Lung (tissue), 12 donors: ENCODE results near the gene AQP1. TPM values are rescaled to one million over a fixed set of nuclear protein-coding genes. Genes with fewer than 3 reads are reported as not detected.
A peak's percentile ranks its signal among the peaks of the same experiment; 100 is the strongest.

Source experiments
- ATAC-seq: fragments of 200-7000 bp; cut with Tn5 transposase; one replicate; pipeline ENCODE4 v1.9.1; 2020; ENCODE audit warnings: moderate number of reproducible peaks; ENCODE audit not compliant: insufficient read depth, low FRiP score
- DNase-seq, 3 donors: peaks; one replicate each; pipeline ENCODE4 v3.0.0-alpha.2; 2013 to 2017
- H3K27ac ChIP-seq, 2 donors: one replicate each; pipeline ENCODE4 v1.5.1; 2013; ENCODE audit warnings: mild to moderate bottlenecking in 2 of 2, moderate library complexity in 2 of 2, control low read depth in 1 of 2, inconsistent platforms in 1 of 2, low read depth in 1 of 2, low read length in 1 of 2
- H3K27me3 ChIP-seq, 3 donors: one replicate each; pipeline ENCODE4 v1.5.1; 2013; ENCODE audit warnings: low read length in 2 of 3; ENCODE audit not compliant: control insufficient read depth in 3 of 3, insufficient read depth in 3 of 3
- H3K36me3 ChIP-seq, 4 donors: one replicate each; pipeline ENCODE4 v1.5.1; 2013; ENCODE audit warnings: low read length in 4 of 4, mild to moderate bottlenecking in 1 of 4, moderate library complexity in 1 of 4; ENCODE audit not compliant: control insufficient read depth in 4 of 4, insufficient read depth in 4 of 4
- H3K4me1 ChIP-seq, 5 donors: one replicate each; pipeline ENCODE4 v1.5.1; 2013; ENCODE audit warnings: low read length in 5 of 5, mild to moderate bottlenecking in 2 of 5, moderate library complexity in 1 of 5; ENCODE audit not compliant: control insufficient read depth in 5 of 5, insufficient read depth in 5 of 5
- H3K4me3 ChIP-seq: one replicate; pipeline ENCODE4 v1.5.1; 2013; ENCODE audit warnings: mild to moderate bottlenecking, control low read depth, moderate library complexity
- H3K9ac ChIP-seq, 2 donors: one replicate each; pipeline ENCODE4 v1.5.1; 2013; ENCODE audit warnings: low read length in 2 of 2, control low read depth in 1 of 2; ENCODE audit not compliant: insufficient read depth in 1 of 2
- H3K9me3 ChIP-seq, 4 donors: one replicate each; pipeline ENCODE4 v1.5.1; 2013; ENCODE audit warnings: low read length in 3 of 4, mild to moderate bottlenecking in 1 of 4, moderate library complexity in 1 of 4; ENCODE audit not compliant: control insufficient read depth in 4 of 4, insufficient read depth in 3 of 4
- WGBS, 2 donors: extraction: QIAGEN DNeasy Blood & Tissue Kit; methylation state at CpG; one replicate each; pipeline ENCODE4 v1.1.7; 2013; 5-methylcytosine and 5-hydroxymethylcytosine counted together
- polyA plus RNA-seq, 2 donors: library from polyadenylated mRNA; stranded (reverse); fragments of 200-250 nt; gene quantifications; one replicate each; pipeline ENCODE4 v1.2.1, GENCODE V29; 2013
- total RNA-seq, 2 donors: library from RNA; depleted of rRNA in 1 of 2; stranded (reverse); fragments of >200 nt in 1 of 2; gene quantifications; one replicate each; pipeline ENCODE4 v1.2.1, GENCODE V29; 2014 to 2021
- TF ChIP-seq, protein P1 (sequence below): IDR thresholded peaks from 2 replicates; pipeline ENCODE4 v1.5.1; 2012; ENCODE audit warnings: mild to moderate bottlenecking; ENCODE audit errors: control extremely low read depth, extremely low read depth
- donor health status: control.
- donor health status: control.
- donor health status: Bipolar disorder and iron deficiency.
- donor health status: healthy.
- donor health status: DM: yes; HTN: yes; CAD: no.

The AQP1 gene
- total and polyA plus RNA-seq, 4 donors, result 267 to 655 (median 428) TPM

DNA sequence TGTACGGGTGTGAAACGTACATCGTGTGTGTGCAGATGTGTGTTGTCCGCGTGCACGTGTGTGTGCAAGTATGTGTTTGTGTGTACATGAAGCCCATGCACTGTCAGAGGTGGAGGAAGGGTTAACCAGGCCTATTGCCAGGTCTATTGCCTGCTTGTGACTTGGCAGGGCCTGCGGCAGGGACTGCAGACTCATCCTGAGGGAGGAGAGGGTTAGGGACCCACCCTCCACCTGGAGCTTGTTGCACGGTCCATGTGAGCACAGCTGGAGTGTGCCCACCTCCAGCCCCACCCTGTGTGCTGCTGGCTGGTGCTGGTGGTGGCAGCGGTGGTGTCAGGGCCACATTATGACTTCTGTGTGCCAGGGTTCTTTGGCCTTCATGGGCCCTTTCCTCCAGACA is 7.1 kb upstream of the AQP1 start:
- Histone ChIP-seq H3K36me3 (no peaks in the 10 kb centered on the region), H3K4me1 (peaks cover 0 to 41% (median 17%) of the 10 kb centered on the region in 5 donors), H3K9ac (no peak overlapping the region), H3K9me3 (no peaks in the 10 kb centered on the region), H3K4me3 (no peak overlapping the region), H3K27ac (peak overlapping the region in 1 of 2 donors; percentile 21), H3K27me3 (no peaks in the 10 kb centered on the region)
- DNase-seq, result no peak
- WGBS, 2 donors, result 82 to 90% methylated on average over 9 of the region's 9 CpGs
- TF ChIP-seq, protein P1, sequence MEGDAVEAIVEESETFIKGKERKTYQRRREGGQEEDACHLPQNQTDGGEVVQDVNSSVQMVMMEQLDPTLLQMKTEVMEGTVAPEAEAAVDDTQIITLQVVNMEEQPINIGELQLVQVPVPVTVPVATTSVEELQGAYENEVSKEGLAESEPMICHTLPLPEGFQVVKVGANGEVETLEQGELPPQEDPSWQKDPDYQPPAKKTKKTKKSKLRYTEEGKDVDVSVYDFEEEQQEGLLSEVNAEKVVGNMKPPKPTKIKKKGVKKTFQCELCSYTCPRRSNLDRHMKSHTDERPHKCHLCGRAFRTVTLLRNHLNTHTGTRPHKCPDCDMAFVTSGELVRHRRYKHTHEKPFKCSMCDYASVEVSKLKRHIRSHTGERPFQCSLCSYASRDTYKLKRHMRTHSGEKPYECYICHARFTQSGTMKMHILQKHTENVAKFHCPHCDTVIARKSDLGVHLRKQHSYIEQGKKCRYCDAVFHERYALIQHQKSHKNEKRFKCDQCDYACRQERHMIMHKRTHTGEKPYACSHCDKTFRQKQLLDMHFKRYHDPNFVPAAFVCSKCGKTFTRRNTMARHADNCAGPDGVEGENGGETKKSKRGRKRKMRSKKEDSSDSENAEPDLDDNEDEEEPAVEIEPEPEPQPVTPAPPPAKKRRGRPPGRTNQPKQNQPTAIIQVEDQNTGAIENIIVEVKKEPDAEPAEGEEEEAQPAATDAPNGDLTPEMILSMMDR, result no peak
- ATAC-seq, result no peak

DNA sequence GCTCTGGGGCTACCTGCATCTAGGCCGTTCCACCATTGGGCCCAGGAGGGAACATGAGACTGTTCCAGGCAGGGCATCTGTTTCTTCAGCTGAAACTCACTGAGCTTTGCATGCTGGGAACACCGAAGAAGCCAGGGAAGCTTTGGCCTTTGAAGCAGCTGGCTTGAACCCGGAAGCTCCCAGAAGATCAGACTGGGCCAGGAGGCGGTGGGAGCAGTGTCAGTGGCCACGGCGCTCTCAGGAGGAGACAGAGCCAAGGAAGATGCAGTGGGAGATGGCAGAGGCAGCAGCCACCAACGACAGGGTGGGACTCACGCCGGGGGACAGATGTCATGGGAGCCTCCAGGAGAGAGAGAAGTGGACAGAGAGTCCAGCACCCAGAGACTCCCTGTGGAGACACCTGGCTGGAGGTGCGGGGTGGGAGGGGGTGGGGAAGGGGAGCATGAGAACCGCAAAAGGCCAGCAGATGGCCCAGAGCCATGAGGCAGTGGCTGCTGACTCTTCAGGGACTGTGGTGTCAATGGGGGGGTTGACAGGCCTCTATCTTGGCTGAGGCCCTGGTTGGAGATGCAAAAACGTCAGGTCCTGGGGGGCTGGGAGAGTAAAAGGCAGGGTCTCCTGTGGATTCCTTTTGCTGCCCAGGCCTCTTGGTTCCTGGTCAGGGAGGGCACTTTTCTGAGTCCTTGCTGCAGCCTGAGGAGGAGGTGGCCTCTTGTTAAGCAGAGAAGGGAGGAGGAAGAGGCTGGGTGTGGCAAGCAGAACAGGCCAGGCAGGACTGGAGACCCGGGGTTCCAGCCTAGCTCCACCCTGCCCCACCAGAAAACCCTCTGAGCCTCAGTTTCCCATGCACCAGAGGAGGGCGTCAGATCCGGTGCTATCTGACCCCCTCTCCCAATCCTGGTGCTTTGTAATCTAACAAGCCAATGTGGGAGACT is 6.3 kb upstream of the AQP1 start:
- Histone ChIP-seq H3K9me3 (no peaks in the 10 kb centered on the region), H3K4me1 (peaks cover 0 to 43% (median 21%) of the 10 kb centered on the region in 5 donors), H3K27ac (peak overlapping the region in 1 of 2 donors; percentile 73), H3K4me3 (no peak overlapping the region), H3K9ac (no peak overlapping the region), H3K36me3 (no peaks in the 10 kb centered on the region), H3K27me3 (no peaks in the 10 kb centered on the region)
- TF ChIP-seq, protein P1, result no peak
- ATAC-seq, result peak; percentile 16
- 79 to 90% methylated on average over 15 of the region's 15 CpGs for WGBS, 2 donors
- no peak for DNase-seq

DNA sequence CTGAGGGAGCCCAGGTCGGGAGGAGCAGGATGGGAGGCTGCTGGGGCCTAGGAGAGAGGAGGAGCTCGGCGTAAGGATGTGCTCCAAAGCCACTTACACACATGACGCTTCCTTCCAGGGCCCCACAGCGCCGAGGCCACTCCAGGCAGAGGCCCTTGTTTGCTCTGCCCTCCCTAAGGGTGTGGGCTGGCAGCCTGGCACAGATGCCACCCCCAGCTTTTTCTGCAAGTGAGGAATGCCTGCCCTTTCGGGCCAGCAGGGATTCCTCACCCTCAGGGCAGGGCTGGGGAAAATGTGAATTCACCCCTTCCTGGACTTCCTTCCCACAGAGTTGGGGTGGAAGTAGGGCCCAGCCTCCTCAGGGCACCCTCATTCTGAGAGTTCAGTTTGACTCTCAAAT is 5.6 kb upstream of the AQP1 start:
- DNase-seq (no peak), ATAC-seq (peak; percentile 67)
- peak overlapping the region in 1 of 2 donors; percentile 73 for H3K27ac ChIP-seq

More for the DNA sequence above, 5.6 kb upstream of the AQP1 start:
- H3K9me3 ChIP-seq, result no peaks in the 10 kb centered on the region
- H3K27me3 ChIP-seq, result no peaks in the 10 kb centered on the region
- H3K36me3 ChIP-seq, result no peaks in the 10 kb centered on the region
- no peak overlapping the region for H3K9ac ChIP-seq
- no peak overlapping the region for H3K4me3 ChIP-seq
- 51 to 71% methylated on average over 7 of the region's 7 CpGs for WGBS, 2 donors
- TF ChIP-seq, protein P1, result no peak
- H3K4me1 ChIP-seq, result peaks cover under 1 to 43% (median 27%) of the 10 kb centered on the region in 5 donors
